Head of caudate nucleus (tissue), 42 donors: ENCODE data around the gene CRYGS.
A peak's percentile ranks its signal among the peaks of the same experiment; 100 is the strongest.
"Not testable (repeated sequence)": the region's sequence is repeated elsewhere in the genome, so short reads cannot be mapped to it uniquely, and the experiment has no call there.

Experiments
- DNase-seq, 42 donors: peaks; one replicate each; pipeline versions ENCODE4 v3.0.0 to v3.0.0-alpha.2; 2020 to 2021; ENCODE audit warnings: mixed read lengths in 7 of 42
- intact Hi-C: fragments of 100-400 bp; cut with DNase I; formaldehyde crosslinking; loops from one replicate; pipeline ENCODE4 v1.15.0; 2022

Gene CRYGS

GRCh38 chr3:186567072-186567921 is 23.1 kb upstream of the CRYGS start, which contains the start of gene TBCCD1:
TSS of gene TBCCD1 (minus strand) at chr3:186567339. CDS start at chr3:186564329, 3,010 bp downstream.
- intact Hi-C loops: no loop called here
- DNase-seq: peak; percentile 69 to 97 (median 92)

- peak in 1 of 42 donors; percentile 8 for DNase-seq
- intact Hi-C loops: no loop called here
Measured at GRCh38 chr3:186566772-186567071, 22.5 kb upstream of the CRYGS start.

GRCh38 chr3:186564586-186564985 is 20.4 kb upstream of the CRYGS start:
- intact Hi-C loops: no loop called here

GRCh38 chr3:186552408-186553031 is 8.3 kb upstream of the CRYGS start:
- intact Hi-C loops: no loop called here
- DNase-seq: no peak

More at GRCh38 chr3:186564586-186564985, 20.4 kb upstream of the CRYGS start:
- no peak for DNase-seq

- intact Hi-C loops: no loop called here
- no peak for DNase-seq
Measured at GRCh38 chr3:186551387-186551786, 7.2 kb upstream of the CRYGS start.

DNA sequence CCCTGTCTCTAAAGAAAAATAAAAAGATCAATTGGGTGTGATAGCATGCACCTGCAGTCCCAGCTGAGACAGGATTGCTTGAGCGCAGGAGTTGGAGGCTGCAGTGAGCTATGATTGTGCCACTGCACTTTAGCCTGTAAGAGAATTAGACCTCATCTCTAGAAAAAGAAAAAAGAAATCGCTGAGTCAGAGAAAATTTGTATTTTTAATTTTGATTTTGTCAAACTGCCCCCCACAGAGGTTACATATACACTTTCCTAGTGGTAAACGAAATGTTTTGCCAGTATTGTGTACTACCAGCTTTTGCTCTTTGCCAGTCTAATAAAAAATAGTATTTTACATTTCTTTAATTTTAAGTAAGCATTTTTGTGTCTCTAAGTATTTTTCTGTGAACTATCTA is 5.3 kb upstream of the CRYGS start:
- intact Hi-C loops: loop anchor here (10.0 kb wide), 1 partner anchor 295 kb away; no protein-coding TSS in a partner anchor
- DNase-seq: no peak

GRCh38 chr3:186540835-186541226 is 3.3 kb downstream of the CRYGS start:
- no peak for DNase-seq
- intact Hi-C loops: loop anchor here (5.0 to 10.0 kb wide), 2 partner anchors 286 to 559 kb away; no protein-coding TSS in a partner anchor

GRCh38 chr3:186540221-186540834 is 3.9 kb downstream of the CRYGS start:
- peak; percentile 37 to 93 (median 82) for DNase-seq
- intact Hi-C loops: loop anchor here (5.0 to 10.0 kb wide), 2 partner anchors 286 to 558 kb away; no protein-coding TSS in a partner anchor

GRCh38 chr3:186538779-186539178 is 5.4 kb downstream of the CRYGS start:
- intact Hi-C loops: no loop called here
- no peak for DNase-seq

GRCh38 chr3:186536883-186537844 is 7.0 kb downstream of the CRYGS start:
- DNase-seq: no peak
- intact Hi-C loops: no loop called here

GRCh38 chr3:186534113-186534669 is 10.0 kb downstream of the CRYGS start:
- no peak for DNase-seq
- intact Hi-C loops: no loop called here

DNA sequence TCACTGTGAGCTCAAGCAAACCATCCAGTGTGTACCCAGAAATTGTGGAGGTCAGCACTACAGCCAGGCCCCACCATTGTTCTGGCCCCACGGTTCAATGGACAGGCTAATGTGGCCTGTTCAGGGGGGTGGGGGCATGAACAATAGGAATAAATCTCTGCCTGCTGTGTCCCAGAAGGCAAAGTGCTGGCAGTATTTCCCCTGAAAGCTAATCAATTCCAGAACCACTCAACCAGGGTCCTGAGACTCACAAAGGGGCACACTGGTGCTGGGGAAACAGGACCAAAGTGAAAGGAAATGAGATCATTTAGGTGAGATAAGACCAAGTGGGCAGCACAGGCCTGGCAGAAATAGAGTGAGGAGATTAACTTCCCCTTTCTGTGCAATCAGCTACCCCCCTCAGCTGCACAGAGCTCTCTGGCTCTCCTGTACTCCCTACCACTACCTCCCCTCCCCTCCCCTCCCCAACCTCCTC is 11.5 kb downstream of the CRYGS start:
- intact Hi-C loops: no loop called here
- no peak for DNase-seq

- intact Hi-C loops: not testable (repeated sequence)
Measured at GRCh38 chr3:186531694-186532093, 12.5 kb downstream of the CRYGS start.

GRCh38 chr3:186530415-186530814 is 13.8 kb downstream of the CRYGS start:
- no peak for DNase-seq
- intact Hi-C loops: no loop called here

More at GRCh38 chr3:186531694-186532093, 12.5 kb downstream of the CRYGS start:
- DNase-seq: not testable (repeated sequence)

DNA sequence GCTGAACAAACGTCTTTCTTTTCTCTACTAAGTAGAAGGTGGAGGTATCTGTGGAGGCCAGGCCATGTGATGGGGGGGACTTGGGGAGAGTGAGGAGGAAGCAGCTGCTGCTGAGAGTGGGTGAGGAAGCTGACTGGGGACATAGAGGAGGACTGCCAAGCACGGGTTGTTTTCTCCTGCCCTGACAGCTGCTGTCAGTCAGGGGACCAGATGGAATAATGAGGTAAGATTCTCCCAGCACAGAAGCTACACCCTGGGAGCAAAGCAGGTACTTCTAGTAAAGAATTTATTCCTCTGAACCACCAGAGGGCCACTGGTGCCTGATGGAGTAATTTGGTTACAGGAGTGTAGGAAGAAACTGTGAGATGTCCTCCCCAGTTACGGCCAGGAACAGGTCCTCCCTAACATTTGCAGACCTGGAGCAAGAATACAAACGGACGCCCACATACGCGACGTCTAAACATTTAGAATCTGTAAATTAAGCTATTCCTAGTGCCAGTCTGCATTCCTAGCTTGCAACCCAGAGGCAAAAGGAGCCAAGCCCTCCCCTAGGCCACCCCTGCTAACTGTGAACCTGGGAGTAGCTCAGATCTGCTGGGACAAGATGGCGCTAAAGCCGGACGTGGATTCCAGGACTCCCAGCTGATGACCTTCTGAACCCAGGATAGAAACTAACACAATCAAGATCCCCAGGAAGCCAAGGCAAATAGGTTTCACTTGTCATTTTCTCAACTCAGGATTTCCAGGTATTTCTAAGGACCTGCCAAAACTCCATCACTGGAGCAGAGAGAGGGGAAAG is 14.8 kb downstream of the CRYGS start:
- DNase-seq: peak in 1 of 42 donors; percentile 13
- intact Hi-C loops: no loop called here

- intact Hi-C loops: no loop called here
- peak in 5 of 42 donors; percentile 27 to 48 (median 41) for DNase-seq
Measured at GRCh38 chr3:186526256-186526606, 17.9 kb downstream of the CRYGS start.

DNA sequence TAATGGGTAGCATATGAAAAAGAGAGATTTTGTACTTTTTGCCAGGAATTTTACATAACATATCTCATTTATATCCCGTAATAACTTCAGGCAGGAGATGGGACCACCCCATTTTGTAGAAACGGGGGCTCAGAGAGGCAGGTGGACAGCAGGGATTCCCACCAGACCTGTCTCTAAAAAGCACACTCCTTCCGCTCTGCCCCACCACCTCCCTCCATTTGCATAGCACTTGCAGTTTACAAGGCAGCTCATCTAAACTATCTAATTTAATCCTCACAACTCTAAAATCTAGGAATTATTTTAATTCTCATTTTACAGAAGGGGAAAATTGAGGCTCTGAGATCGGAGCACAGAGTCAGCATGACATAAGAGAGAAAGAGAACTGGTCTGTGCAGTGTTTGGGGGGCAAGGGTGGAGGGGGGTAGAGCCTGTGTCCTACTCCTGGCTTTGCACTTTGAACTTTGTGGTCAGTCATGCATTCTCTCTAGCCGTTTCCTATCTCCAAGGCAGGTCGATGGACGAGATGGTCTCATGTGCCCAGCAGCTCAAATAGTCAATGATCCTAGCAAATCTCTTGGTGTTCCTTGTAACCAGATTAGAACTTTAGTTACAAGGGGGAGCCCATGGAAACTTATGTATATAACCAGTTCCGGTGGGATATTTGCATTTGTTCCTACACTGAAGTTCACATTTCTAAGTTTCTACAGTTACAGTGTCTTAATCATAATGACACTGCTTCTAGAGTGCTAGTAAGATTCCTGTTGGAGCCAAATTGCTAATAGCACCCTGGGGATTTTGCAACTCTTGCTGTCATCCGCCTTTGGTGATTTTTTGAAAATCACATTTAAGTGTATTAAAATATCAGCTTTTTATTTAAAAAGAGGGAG is 18.6 kb downstream of the CRYGS start:
- intact Hi-C loops: no loop called here
- no peak for DNase-seq
